ENCODE measurements around the gene PLA2G4E.

Gene PLA2G4E

DNA sequence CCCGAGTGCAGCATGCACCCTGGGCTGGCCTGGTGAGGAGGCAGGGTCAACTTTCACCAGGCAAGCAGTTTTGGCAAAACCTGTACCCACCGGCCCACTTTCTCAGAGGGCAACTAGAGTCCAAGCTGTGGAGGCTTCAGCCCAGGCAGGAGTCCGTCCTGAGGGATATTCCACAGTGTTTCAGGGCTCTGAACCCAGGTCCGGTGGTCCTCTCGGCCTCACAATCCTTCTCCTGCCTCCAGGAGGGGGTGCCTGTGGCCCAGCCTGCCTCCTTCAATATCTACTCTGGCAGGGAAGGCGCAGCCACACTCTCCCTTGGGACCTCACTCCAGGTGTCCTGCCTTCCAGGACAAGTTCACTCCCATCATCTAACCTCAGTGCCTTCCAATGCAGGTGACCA lies 3.9 kb downstream of the PLA2G4E start:
- ChIA-PET POLR2A (no interaction called here), CTCF (no interaction called here)
- no peak for DNase-seq (ENCODE audit: extremely low spot score)
- no peak for TF ChIP-seq NFRKB (IDR thresholded peaks at IDR 0.05)

- no peak for DNase-seq (ENCODE audit: extremely low spot score)
- ChIA-PET CTCF (no interaction called here), POLR2A (no interaction called here)
- no peak for TF ChIP-seq CTBP1 (IDR thresholded peaks at IDR 0.05; ENCODE audit: borderline replicate concordance)
These were observed 6.4 kb downstream of the PLA2G4E start for GRCh38 chr15:42014406-42014805.

GRCh38 chr15:42012928-42013482 lies 7.8 kb downstream of the PLA2G4E start:
- POLR2A ChIA-PET = no interaction called here
- no peak for TF ChIP-seq HDGF (IDR thresholded peaks at IDR 0.05; ENCODE audit: borderline replicate concordance)
- TF ChIP-seq NFRKB (IDR thresholded peaks at IDR 0.05) = no peak
- no peak for TF ChIP-seq FOXA1 (IDR thresholded peaks at IDR 0.05)
- no peak for TF ChIP-seq FOXK2 (IDR thresholded peaks at IDR 0.05)
- TF ChIP-seq TARDBP (IDR thresholded peaks at IDR 0.05) = no peak
- TF ChIP-seq ZNF384 (IDR thresholded peaks at IDR 0.05) = no peak
- no peak for TF ChIP-seq ELF4 (IDR thresholded peaks at IDR 0.05)
- CTCF ChIA-PET = no interaction called here
- DNase-seq (ENCODE audit: extremely low spot score) = no peak

GRCh38 chr15:42012241-42012640 lies 8.6 kb downstream of the PLA2G4E start:
- DNase-seq (ENCODE audit: extremely low spot score) = no peak
- CTCF ChIA-PET = no interaction called here
- no peak for TF ChIP-seq FOXM1 (IDR thresholded peaks at IDR 0.05; ENCODE audit: borderline replicate concordance)
- TF ChIP-seq SP1 (IDR thresholded peaks at IDR 0.05) = no peak
- POLR2A ChIA-PET = no interaction called here

- ChIA-PET POLR2A (no interaction called here), CTCF (no interaction called here)
- no peak for DNase-seq (ENCODE audit: extremely low spot score)
- TF ChIP-seq ELF4 (IDR thresholded peaks at IDR 0.05) (no peak), TARDBP (IDR thresholded peaks at IDR 0.05) (no peak), FOXA1 (IDR thresholded peaks at IDR 0.05) (no peak), FOXK2 (IDR thresholded peaks at IDR 0.05) (no peak), FOXM1 (IDR thresholded peaks at IDR 0.05; ENCODE audit: borderline replicate concordance) (no peak)
These were observed 9.8 kb downstream of the PLA2G4E start for GRCh38 chr15:42011074-42011473.

DNA sequence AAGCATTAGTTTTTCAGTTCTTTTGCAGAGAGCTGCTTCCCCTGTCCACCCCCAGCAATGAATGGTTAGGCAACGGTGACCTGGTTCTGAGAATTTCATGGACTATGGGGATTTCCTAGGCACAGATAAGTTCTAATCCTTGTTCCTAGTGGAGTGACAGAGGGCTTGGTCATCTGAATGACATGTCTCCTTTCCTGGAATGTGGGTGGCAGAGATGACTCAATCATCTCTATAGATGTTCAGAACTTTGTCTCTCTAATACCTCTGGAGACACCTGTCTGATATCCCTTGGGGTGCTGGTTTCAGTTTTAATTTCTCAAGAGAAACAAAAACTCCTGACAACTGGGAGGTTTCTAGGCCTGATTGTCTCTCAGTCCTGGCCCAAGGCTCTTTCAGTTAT lies 10.4 kb downstream of the PLA2G4E start:
- ChIA-PET CTCF (no interaction called here), POLR2A (no interaction called here)
- DNase-seq (ENCODE audit: extremely low spot score) = no peak
- TF ChIP-seq NFRKB (IDR thresholded peaks at IDR 0.05) (no peak), SUZ12 (IDR thresholded peaks at IDR 0.05) (no peak), L3MBTL2 (conservative IDR thresholded peaks at IDR 0.05) (no peak), HDGF (IDR thresholded peaks at IDR 0.05; ENCODE audit: borderline replicate concordance) (no peak), FOXM1 (IDR thresholded peaks at IDR 0.05; ENCODE audit: borderline replicate concordance) (no peak), FOXA1 (IDR thresholded peaks at IDR 0.05) (no peak), TARDBP (IDR thresholded peaks at IDR 0.05) (no peak), ELF4 (IDR thresholded peaks at IDR 0.05) (no peak), FOXK2 (IDR thresholded peaks at IDR 0.05) (no peak)

DNA sequence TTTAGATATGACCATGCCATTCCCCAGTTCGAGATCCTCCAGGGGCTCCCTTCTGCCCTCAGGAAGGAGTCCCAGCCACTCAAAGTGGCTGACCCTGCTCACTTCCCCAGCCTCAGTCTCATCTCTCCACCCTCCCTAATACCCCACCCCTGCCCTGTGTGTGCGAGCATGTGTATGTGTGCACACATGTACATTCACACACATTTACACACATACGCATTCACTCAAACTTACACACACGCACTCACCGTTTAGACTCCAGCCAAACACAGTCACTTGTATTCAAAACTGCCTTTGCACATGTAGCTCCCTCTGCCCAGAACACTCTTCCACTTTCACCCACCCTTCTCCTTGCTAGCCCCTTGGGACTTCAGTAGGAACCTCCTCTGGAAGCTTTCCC lies 11.4 kb downstream of the PLA2G4E start:
- no peak for DNase-seq (ENCODE audit: extremely low spot score)
- POLR2A ChIA-PET = no interaction called here
- CTCF ChIA-PET = no interaction called here
- TF ChIP-seq BHLHE40 (IDR thresholded peaks at IDR 0.05; ENCODE audit: borderline replicate concordance) = no peak
- TF ChIP-seq L3MBTL2 (conservative IDR thresholded peaks at IDR 0.05) = no peak
- no peak for TF ChIP-seq SUZ12 (IDR thresholded peaks at IDR 0.05)
- no peak for TF ChIP-seq CTBP1 (IDR thresholded peaks at IDR 0.05; ENCODE audit: borderline replicate concordance)
- no peak for TF ChIP-seq FOXA1 (IDR thresholded peaks at IDR 0.05)
- no peak for TF ChIP-seq NFRKB (IDR thresholded peaks at IDR 0.05)
- no peak for TF ChIP-seq LEF1 (IDR thresholded peaks at IDR 0.05; ENCODE audit: borderline replicate concordance)
- TF ChIP-seq FOXK2 (IDR thresholded peaks at IDR 0.05) = no peak
- no peak for TF ChIP-seq TARDBP (IDR thresholded peaks at IDR 0.05)
- no peak for TF ChIP-seq ARNT (IDR thresholded peaks at IDR 0.05)

- no peak for TF ChIP-seq SP1 (IDR thresholded peaks at IDR 0.05)
- TF ChIP-seq ARNT (IDR thresholded peaks at IDR 0.05) = no peak
- CTCF ChIA-PET = no interaction called here
- POLR2A ChIA-PET = no interaction called here
- DNase-seq (ENCODE audit: extremely low spot score) = no peak
These were observed 11.8 kb downstream of the PLA2G4E start for GRCh38 chr15:42009022-42009421.

DNA sequence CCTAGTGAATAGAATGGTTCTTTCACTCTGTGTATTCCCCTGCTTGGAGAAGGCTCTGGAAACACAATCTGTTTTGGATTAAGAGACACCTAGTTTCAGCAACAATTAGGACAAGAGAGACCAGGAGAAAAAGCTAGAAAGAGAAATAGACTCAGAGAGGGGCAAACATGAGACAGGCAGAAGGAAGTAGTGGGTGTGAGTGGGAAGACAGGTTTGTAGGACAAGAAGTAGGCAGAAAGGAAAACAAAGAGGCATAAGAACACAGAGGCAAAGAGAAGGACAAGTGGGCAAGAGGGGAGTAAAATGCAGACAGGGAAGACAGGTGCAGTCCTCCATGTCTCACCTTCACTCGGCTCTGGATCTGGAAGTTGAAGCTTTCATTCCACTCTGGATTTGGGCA lies 13.5 kb downstream of the PLA2G4E start:
- DNase-seq (ENCODE audit: extremely low spot score) = no peak
- TF ChIP-seq FOXM1 (IDR thresholded peaks at IDR 0.05; ENCODE audit: borderline replicate concordance) (no peak), BHLHE40 (IDR thresholded peaks at IDR 0.05; ENCODE audit: borderline replicate concordance) (no peak), TARDBP (IDR thresholded peaks at IDR 0.05) (no peak), NFRKB (IDR thresholded peaks at IDR 0.05) (no peak), ARNT (IDR thresholded peaks at IDR 0.05) (no peak), ZNF384 (IDR thresholded peaks at IDR 0.05) (no peak), SUZ12 (IDR thresholded peaks at IDR 0.05) (no peak), FOXK2 (IDR thresholded peaks at IDR 0.05) (no peak), SP1 (IDR thresholded peaks at IDR 0.05) (no peak), LEF1 (IDR thresholded peaks at IDR 0.05; ENCODE audit: borderline replicate concordance) (no peak), ELF4 (IDR thresholded peaks at IDR 0.05) (no peak), FOXA1 (IDR thresholded peaks at IDR 0.05) (no peak)
- TF ChIP-seq, protein P1, sequence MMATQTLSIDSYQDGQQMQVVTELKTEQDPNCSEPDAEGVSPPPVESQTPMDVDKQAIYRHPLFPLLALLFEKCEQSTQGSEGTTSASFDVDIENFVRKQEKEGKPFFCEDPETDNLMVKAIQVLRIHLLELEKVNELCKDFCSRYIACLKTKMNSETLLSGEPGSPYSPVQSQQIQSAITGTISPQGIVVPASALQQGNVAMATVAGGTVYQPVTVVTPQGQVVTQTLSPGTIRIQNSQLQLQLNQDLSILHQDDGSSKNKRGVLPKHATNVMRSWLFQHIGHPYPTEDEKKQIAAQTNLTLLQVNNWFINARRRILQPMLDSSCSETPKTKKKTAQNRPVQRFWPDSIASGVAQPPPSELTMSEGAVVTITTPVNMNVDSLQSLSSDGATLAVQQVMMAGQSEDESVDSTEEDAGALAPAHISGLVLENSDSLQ (IDR thresholded peaks at IDR 0.05) = no peak
- ChIA-PET POLR2A (no interaction called here), CTCF (no interaction called here)
